Uterus (tissue), 2 donors: Measurements from ENCODE around the gene PLEKHA7.

Source experiments
- CTCF ChIP-seq, 4 experiments: fragments of 200-600 bp in 2 of 4; fragments of 450-650 bp in 2 of 4; sonication (generic) in 2 of 4; IDR thresholded peaks; one replicate each; pipeline ENCODE4 v1.5.1; 2016 to 2019; ENCODE audit warnings: antibody characterized with exemption in 4 of 4, mild to moderate bottlenecking in 2 of 4, moderate library complexity in 1 of 4
- POLR2A ChIP-seq, 2 donors: fragments of 450-650 bp; IDR thresholded peaks; one replicate each; pipeline ENCODE4 v1.6.1; 2016; ENCODE audit warnings: antibody characterized with exemption in 2 of 2, mild to moderate bottlenecking in 1 of 2, moderate library complexity in 1 of 2

- no peak for TF ChIP-seq CTCF (IDR thresholded peaks at IDR 0.05)
- TF ChIP-seq POLR2A (IDR thresholded peaks at IDR 0.05) = no peak
Observed at GRCh38 chr11:16775614-16776283, 238.5 kb downstream of the PLEKHA7 start.
